GM12892 (cell line): ENCODE measurements around the gene DNMT3L.
"Not testable (repeated sequence)": the region's sequence is repeated elsewhere in the genome, so short reads cannot be mapped to it uniquely, and the experiment has no call there.

Source experiments
- POLR2A ChIP-seq: IDR thresholded peaks from 2 replicates; pipeline ENCODE4 v1.6.1; 2011; ENCODE audit warnings: low read depth, low read length, control low read depth
- POLR2AphosphoS5 ChIP-seq: IDR thresholded peaks from 2 replicates; pipeline ENCODE4 v1.6.1; 2011; ENCODE audit warnings: low read depth, low read length, control low read depth

GRCh38 chr21:44229561-44229960, 32.1 kb downstream of the DNMT3L start:
- TF ChIP-seq POLR2A, POLR2AphosphoS5: not testable (repeated sequence)
